HepG2 (cell line): ENCODE measurements around the gene TBKBP1. TPM values are rescaled to one million over a fixed set of nuclear protein-coding genes. Genes with fewer than 3 reads are reported as not detected.

Experiments
- ATAC-seq: fragments of 200-7000 bp; cut with Tn5 transposase; 3 replicates; pipeline ENCODE4 v1.9.1; 2020; ENCODE audit warnings: mild to moderate bottlenecking, moderate library complexity
- BruUV-seq: library from RNA; stranded (reverse); fragments of 400-500 nt; replicated peaks from 2 replicates; lab custom pipeline; 2021; lab: Mats Ljungman, UMichigan
- CTCF ChIA-PET: fragments of 300-600 bp; formaldehyde crosslinking; extraction: SDS; loops from one replicate; lab custom pipeline; 2021; ENCODE audit warnings: low total read pairs, inconsistent platforms, low intra/inter-chr PET ratio; lab: Yijun Ruan, JAX
- POLR2A ChIA-PET: fragments of 350-600 bp; sonication (Branson Sonifier 250); formaldehyde crosslinking; loops from one replicate; lab custom pipeline; 2020; ENCODE audit warnings: antibody characterized with exemption, inconsistent platforms; lab: Yijun Ruan, JAX
- DNase-seq: peaks from one replicate; pipeline ENCODE4 v3.0.0-alpha.2; 2015; ENCODE audit warnings: low spot score
- FAIRE-seq: peaks from 3 replicates; lab custom pipeline; 2011; peaks lifted over from hg19 to GRCh38; lab: Jason Lieb, UNC
- H2AFZ ChIP-seq: one replicate; pipeline ENCODE4 v1.6.1; 2011; ENCODE audit warnings: low read length, inconsistent platforms
- H3K27ac ChIP-seq: fragments of 300-600 bp; 3 replicates; pipeline ENCODE4 v1.8.0; 2011; ENCODE audit warnings: mixed run types, mild to moderate bottlenecking, mixed read lengths, low read length, inconsistent platforms; ENCODE audit not compliant: insufficient read depth; ENCODE audit errors: extremely low read length
- H3K27me3 ChIP-seq, 2 experiments: fragments of 200-600 bp in 1 of 2; 2 replicates in 1 of 2; 3 replicates in 1 of 2; pipeline versions ENCODE4 v1.6.0 to v1.8.0; 2011; ENCODE audit warnings: low read length in 2 of 2, mild to moderate bottlenecking in 2 of 2, moderate library complexity in 2 of 2, inconsistent platforms in 1 of 2; ENCODE audit not compliant: insufficient read depth in 2 of 2, control insufficient read depth in 1 of 2
- H3K36me3 ChIP-seq, 2 experiments: fragments of 200-600 bp in 1 of 2; replicated peaks in 1 of 2; 2 replicates in 1 of 2; 3 replicates in 1 of 2; pipeline versions ENCODE4 v1.5.1 to v1.8.0; 2011; ENCODE audit warnings: low read length in 2 of 2, inconsistent platforms in 1 of 2; ENCODE audit not compliant: insufficient read depth in 2 of 2, control insufficient read depth in 1 of 2
- H3K4me1 ChIP-seq: 2 replicates; pipeline ENCODE4 v1.5.1; 2012; ENCODE audit warnings: low read length, inconsistent platforms; ENCODE audit not compliant: insufficient read depth
- H3K4me2 ChIP-seq: 2 replicates; pipeline ENCODE4 v1.6.0; 2011; ENCODE audit warnings: low read depth, low read length, inconsistent platforms
- H3K4me3 ChIP-seq, 3 experiments: fragments of 200-600 bp in 1 of 3; sonication (generic), shearing (Covaris generic) in 1 of 3; replicated peaks in 1 of 3; 2 replicates each; pipeline ENCODE4 v1.5.1; 2011 to 2016; ENCODE audit warnings: low read length in 3 of 3, inconsistent platforms in 2 of 3, low read depth in 2 of 3, mild to moderate bottlenecking in 2 of 3, control low read depth in 1 of 3, mixed read lengths in 1 of 3; ENCODE audit not compliant: insufficient read depth in 1 of 3
- H3K79me2 ChIP-seq: one replicate; pipeline ENCODE4 v1.6.1; 2011; ENCODE audit warnings: low read length, inconsistent platforms; ENCODE audit not compliant: insufficient read depth
- H3K9ac ChIP-seq: 2 replicates; pipeline ENCODE4 v1.6.0; 2011; ENCODE audit warnings: mild to moderate bottlenecking, low read depth, low read length, inconsistent platforms; ENCODE audit not compliant: insufficient read depth
- H3K9me3 ChIP-seq: 2 replicates; pipeline ENCODE4 v1.5.1; 2012; ENCODE audit warnings: mild to moderate bottlenecking, low read length
- H4K20me1 ChIP-seq: 2 replicates; pipeline ENCODE4 v1.6.0; 2011; ENCODE audit warnings: inconsistent platforms, mild to moderate bottlenecking, low read length, moderate library complexity; ENCODE audit not compliant: insufficient read depth
- EED ChIP-seq: sonication (generic); formaldehyde crosslinking; IDR thresholded peaks from 2 replicates; pipeline ENCODE4 v1.5.0; 2020; ENCODE audit warnings: mild to moderate bottlenecking, missing genetic modification reagents
- EZH2 ChIP-seq: conservative IDR thresholded peaks from 2 replicates; pipeline ENCODE4 v1.6.1; 2012; ENCODE audit warnings: mild to moderate bottlenecking, low read depth, low read length, moderate library complexity
- GABPB1 ChIP-seq: IDR thresholded peaks from 2 replicates; pipeline ENCODE4 v1.6.1; 2016; ENCODE audit warnings: mild to moderate bottlenecking, missing genetic modification reagents, moderate library complexity, missing compliant biosample characterization
- JUN ChIP-seq: sonication (generic); formaldehyde crosslinking; IDR thresholded peaks from 2 replicates; pipeline ENCODE4 v1.4.0; 2020; ENCODE audit warnings: mild to moderate bottlenecking, missing genetic modification reagents
- THYN1 ChIP-seq: sonication (generic); formaldehyde crosslinking; IDR thresholded peaks from 2 replicates; pipeline ENCODE4 v1.8.1; 2023; ENCODE audit warnings: low read depth, mild to moderate bottlenecking, moderate library complexity, missing genetic modification reagents, borderline replicate concordance
- ZNF121 ChIP-seq: sonication (generic); formaldehyde crosslinking; IDR thresholded peaks from 2 replicates; pipeline ENCODE4 v1.5.0; 2020; ENCODE audit warnings: mild to moderate bottlenecking, missing genetic modification reagents
- ZNF274 ChIP-seq: sonication (generic); formaldehyde crosslinking; IDR thresholded peaks from 2 replicates; pipeline ENCODE4 v1.5.1; 2020; ENCODE audit warnings: mild to moderate bottlenecking, missing genetic modification reagents
- ZNF343 ChIP-seq: sonication (generic); formaldehyde crosslinking; IDR thresholded peaks from 2 replicates; pipeline ENCODE4 v1.4.0; 2020; ENCODE audit warnings: mild to moderate bottlenecking, missing genetic modification reagents
- ZNF460 ChIP-seq: sonication (generic); formaldehyde crosslinking; IDR thresholded peaks from 2 replicates; pipeline ENCODE4 v1.5.1; 2020; ENCODE audit warnings: missing genetic modification reagents, mild to moderate bottlenecking, borderline replicate concordance
- ZNF776 ChIP-seq: sonication (generic); formaldehyde crosslinking; IDR thresholded peaks from 2 replicates; pipeline ENCODE4 v1.4.0; 2020; ENCODE audit warnings: mild to moderate bottlenecking, missing genetic modification reagents
- WGBS: methylation state at CpG from one replicate; pipeline ENCODE4 v1.1.6; 2017; ENCODE audit warnings: low lambda C conversion rate; 5-methylcytosine and 5-hydroxymethylcytosine counted together
- in situ Hi-C: cut with HindIII; loops from 2 replicates; pipeline ENCODE4 v1.10.0; 2017; ENCODE audit warnings: low pct_unique_long_range_greater_than_20kb; ENCODE audit not compliant: extremely low pct_ligation_motif_present
- intact Hi-C: fragments of 100-400 bp; cut with micrococcal nuclease; formaldehyde crosslinking; loops from one replicate; pipeline ENCODE4 v1.10.0; 2022; ENCODE audit not compliant: unreplicated experiment
- polyA plus RNA-seq, 8 experiments: library from polyadenylated mRNA; depleted of rRNA in 3 of 8; stranded (reverse) in 7 of 8; unstranded in 1 of 8; fragments of >200 nt; fragmentation: Illumina TruSeq in 4 of 8; extraction: Trizol in 4 of 8; gene quantifications; 2 replicates each; pipeline versions ENCODE4 v1.2.1 to v1.2.3, GENCODE V29; 2011 to 2016; ENCODE audit warnings: low read depth in 4 of 8, missing spikeins in 1 of 8, mixed read lengths in 1 of 8; ENCODE audit not compliant: insufficient read depth in 1 of 8
- total RNA-seq, 5 experiments: library from RNA; depleted of rRNA; stranded (reverse); fragments of >200 nt; fragmentation: Illumina TruSeq; extraction: Trizol; gene quantifications; 2 replicates each; pipeline ENCODE4 v1.2.3, GENCODE V29; 2016; ENCODE audit warnings: low read depth in 1 of 5
- TF ChIP-seq, protein P1 (sequence below): sonication (generic); formaldehyde crosslinking; IDR thresholded peaks from 2 replicates; pipeline ENCODE4 v1.9.0; 2022; ENCODE audit warnings: low read depth, missing genetic modification reagents
- TF ChIP-seq, protein P2 (sequence below): sonication (generic); formaldehyde crosslinking; IDR thresholded peaks from 2 replicates; pipeline ENCODE4 v1.4.0; 2020; ENCODE audit warnings: missing genetic modification reagents, mild to moderate bottlenecking, borderline replicate concordance
- TF ChIP-seq, protein P3 (sequence below): IDR thresholded peaks from 2 replicates; pipeline ENCODE4 v1.6.1; 2016; ENCODE audit warnings: low read depth, borderline replicate concordance

TBKBP1 gene
- total and polyA plus RNA-seq, 2 of the 13 experiments (the other 11 are each of a cell fraction or from before 2014, with no cell fraction given) = 2.6 to 7.0 TPM

DNA sequence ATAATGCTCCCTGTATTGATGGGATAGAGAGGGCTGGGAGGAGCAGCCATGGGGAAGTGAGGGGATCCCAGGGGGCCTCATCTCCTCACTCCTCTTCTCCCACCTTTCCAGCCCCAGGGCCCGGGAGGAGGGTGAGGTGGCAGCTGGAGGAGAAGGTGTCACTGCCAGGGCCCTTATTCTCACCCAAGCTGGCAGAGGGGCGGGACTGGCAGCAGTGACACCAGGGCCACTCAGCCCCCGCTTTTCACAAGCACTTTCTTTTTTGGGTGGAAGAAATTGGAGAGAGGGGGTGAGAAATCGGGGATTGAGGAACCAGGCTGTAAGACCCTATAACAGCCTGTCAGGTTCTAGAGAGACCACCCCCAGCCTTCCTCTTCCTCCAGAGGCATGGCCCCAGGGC, 36.7 kb downstream of the TBKBP1 start:
- FAIRE-seq (no peak), DNase-seq (no peak), ATAC-seq (no peak)
- Histone ChIP-seq H3K27me3 (peaks cover 38 to 93% of the 10 kb centered on the region in 2 experiments), H2AFZ (no peak overlapping the region), H3K4me3 (no peak overlapping the region), H3K9ac (no peak overlapping the region), H3K79me2 (no peaks in the 10 kb centered on the region), H3K4me1 (peaks cover 13% of the 10 kb centered on the region), H4K20me1 (no peaks in the 10 kb centered on the region; the same call in 1 of the 2 replicates), H3K27ac (no peak overlapping the region), H3K4me2 (no peak overlapping the region), H3K9me3 (no peaks in the 10 kb centered on the region), H3K36me3 (no peaks in the 10 kb centered on the region)
- in situ Hi-C loops (no loop called here), intact Hi-C loops (no loop called here)
- ChIA-PET CTCF (no interaction called here), POLR2A (no interaction called here)
- no TSS peak for BruUV-seq
- WGBS = 17% methylated on average over 4 of the region's 4 CpGs
- TF ChIP-seq, protein P1, sequence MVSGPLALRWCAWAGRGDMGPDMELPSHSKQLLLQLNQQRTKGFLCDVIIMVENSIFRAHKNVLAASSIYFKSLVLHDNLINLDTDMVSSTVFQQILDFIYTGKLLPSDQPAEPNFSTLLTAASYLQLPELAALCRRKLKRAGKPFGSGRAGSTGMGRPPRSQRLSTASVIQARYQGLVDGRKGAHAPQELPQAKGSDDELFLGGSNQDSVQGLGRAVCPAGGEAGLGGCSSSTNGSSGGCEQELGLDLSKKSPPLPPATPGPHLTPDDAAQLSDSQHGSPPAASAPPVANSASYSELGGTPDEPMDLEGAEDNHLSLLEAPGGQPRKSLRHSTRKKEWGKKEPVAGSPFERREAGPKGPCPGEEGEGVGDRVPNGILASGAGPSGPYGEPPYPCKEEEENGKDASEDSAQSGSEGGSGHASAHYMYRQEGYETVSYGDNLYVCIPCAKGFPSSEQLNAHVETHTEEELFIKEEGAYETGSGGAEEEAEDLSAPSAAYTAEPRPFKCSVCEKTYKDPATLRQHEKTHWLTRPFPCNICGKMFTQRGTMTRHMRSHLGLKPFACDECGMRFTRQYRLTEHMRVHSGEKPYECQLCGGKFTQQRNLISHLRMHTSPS (CRISPR knock-in tag) = no peak
- TF ChIP-seq ZNF343 (CRISPR knock-in tag) (no peak), JUN (CRISPR knock-in tag) (no peak), ZNF460 (CRISPR knock-in tag) (no peak), EED (no peak), EZH2 (no peak), GABPB1 (CRISPR knock-in tag) (no peak), ZNF274 (CRISPR knock-in tag) (no peak), ZNF776 (CRISPR knock-in tag) (no peak), ZNF121 (CRISPR knock-in tag) (no peak), THYN1 (CRISPR knock-in tag) (no peak)
- TF ChIP-seq, protein P2, sequence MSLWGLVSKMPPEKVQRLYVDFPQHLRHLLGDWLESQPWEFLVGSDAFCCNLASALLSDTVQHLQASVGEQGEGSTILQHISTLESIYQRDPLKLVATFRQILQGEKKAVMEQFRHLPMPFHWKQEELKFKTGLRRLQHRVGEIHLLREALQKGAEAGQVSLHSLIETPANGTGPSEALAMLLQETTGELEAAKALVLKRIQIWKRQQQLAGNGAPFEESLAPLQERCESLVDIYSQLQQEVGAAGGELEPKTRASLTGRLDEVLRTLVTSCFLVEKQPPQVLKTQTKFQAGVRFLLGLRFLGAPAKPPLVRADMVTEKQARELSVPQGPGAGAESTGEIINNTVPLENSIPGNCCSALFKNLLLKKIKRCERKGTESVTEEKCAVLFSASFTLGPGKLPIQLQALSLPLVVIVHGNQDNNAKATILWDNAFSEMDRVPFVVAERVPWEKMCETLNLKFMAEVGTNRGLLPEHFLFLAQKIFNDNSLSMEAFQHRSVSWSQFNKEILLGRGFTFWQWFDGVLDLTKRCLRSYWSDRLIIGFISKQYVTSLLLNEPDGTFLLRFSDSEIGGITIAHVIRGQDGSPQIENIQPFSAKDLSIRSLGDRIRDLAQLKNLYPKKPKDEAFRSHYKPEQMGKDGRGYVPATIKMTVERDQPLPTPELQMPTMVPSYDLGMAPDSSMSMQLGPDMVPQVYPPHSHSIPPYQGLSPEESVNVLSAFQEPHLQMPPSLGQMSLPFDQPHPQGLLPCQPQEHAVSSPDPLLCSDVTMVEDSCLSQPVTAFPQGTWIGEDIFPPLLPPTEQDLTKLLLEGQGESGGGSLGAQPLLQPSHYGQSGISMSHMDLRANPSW (CRISPR knock-in tag) = no peak
- TF ChIP-seq, protein P3, sequence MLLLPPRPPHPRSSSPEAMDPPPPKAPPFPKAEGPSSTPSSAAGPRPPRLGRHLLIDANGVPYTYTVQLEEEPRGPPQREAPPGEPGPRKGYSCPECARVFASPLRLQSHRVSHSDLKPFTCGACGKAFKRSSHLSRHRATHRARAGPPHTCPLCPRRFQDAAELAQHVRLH (CRISPR knock-in tag) = no peak
